Measurements from ENCODE around the gene REEP5.
"Not testable (repeated sequence)": the region's sequence is repeated elsewhere in the genome, so short reads cannot be mapped to it uniquely, and the experiment has no call there.

The REEP5 gene

GRCh38 chr5:112885001-112885400 is 37.0 kb downstream of the REEP5 start:
- no peak for DNase-seq (ENCODE audit: low read depth)

GRCh38 chr5:112883192-112883591 is 38.8 kb downstream of the REEP5 start:
- DNase-seq (ENCODE audit: low read depth) = no peak

- DNase-seq (ENCODE audit: low read depth) = no peak
These were observed 41.6 kb downstream of the REEP5 start for GRCh38 chr5:112880219-112880964.

GRCh38 chr5:112878760-112879159 is 43.3 kb downstream of the REEP5 start:
- peak; percentile 13 for DNase-seq (ENCODE audit: low read depth)

- DNase-seq (ENCODE audit: low read depth) = no peak
These were observed 43.9 kb downstream of the REEP5 start for GRCh38 chr5:112878101-112878500.

- no peak for DNase-seq (ENCODE audit: low read depth)
These were observed 45.7 kb downstream of the REEP5 start for GRCh38 chr5:112876362-112876761.

GRCh38 chr5:112870966-112871365 is 51.1 kb downstream of the REEP5 start:
- no peak for DNase-seq (ENCODE audit: low read depth)

GRCh38 chr5:112869948-112870347 is 52.1 kb downstream of the REEP5 start:
- DNase-seq (ENCODE audit: low read depth) = no peak

GRCh38 chr5:112867411-112867810 is 54.6 kb downstream of the REEP5 start:
- DNase-seq (ENCODE audit: low read depth) = no peak

- DNase-seq (ENCODE audit: low read depth) = no peak
These were observed 55.3 kb downstream of the REEP5 start for GRCh38 chr5:112866739-112867138.

GRCh38 chr5:112865128-112865527 is 56.9 kb downstream of the REEP5 start:
- no peak for DNase-seq (ENCODE audit: low read depth)

GRCh38 chr5:112863549-112863948 is 58.5 kb downstream of the REEP5 start:
- DNase-seq (ENCODE audit: low read depth) = no peak

- no peak for DNase-seq (ENCODE audit: low read depth)
These were observed 59.9 kb downstream of the REEP5 start for GRCh38 chr5:112862085-112862484.

GRCh38 chr5:112861638-112861985 is 60.4 kb downstream of the REEP5 start:
- DNase-seq (ENCODE audit: low read depth) = no peak

GRCh38 chr5:112860929-112861637 is 60.9 kb downstream of the REEP5 start, which contains the start of gene SRP19:
TSS of gene SRP19 (plus strand) at chr5:112861287. CDS start at chr5:112861377, 90 bp downstream.
- peak; percentile 80 for DNase-seq (ENCODE audit: low read depth)

- not testable (repeated sequence) for DNase-seq (ENCODE audit: low read depth)
These were observed 61.5 kb downstream of the REEP5 start for GRCh38 chr5:112860571-112860928.

GRCh38 chr5:112857866-112858265 is 64.2 kb downstream of the REEP5 start:
- DNase-seq (ENCODE audit: low read depth) = no peak

- no peak for DNase-seq (ENCODE audit: low read depth)
These were observed 67.4 kb downstream of the REEP5 start for GRCh38 chr5:112854651-112855050.

GRCh38 chr5:112849912-112850311 is 72.1 kb downstream of the REEP5 start:
- no peak for DNase-seq (ENCODE audit: low read depth)

- no peak for DNase-seq (ENCODE audit: low read depth)
These were observed 73.8 kb downstream of the REEP5 start for GRCh38 chr5:112848116-112848811.

GRCh38 chr5:112847306-112847705 is 74.7 kb downstream of the REEP5 start:
- no peak for DNase-seq (ENCODE audit: low read depth)

- no peak for DNase-seq (ENCODE audit: low read depth)
These were observed 75.5 kb downstream of the REEP5 start for GRCh38 chr5:112846556-112846955.

GRCh38 chr5:112844489-112844888 is 77.5 kb downstream of the REEP5 start:
- DNase-seq (ENCODE audit: low read depth) = no peak
